ENCODE data around the gene TLE5. TPM values are rescaled to one million over a fixed set of nuclear protein-coding genes. Genes with fewer than 3 reads are reported as not detected.

Gene TLE5
- total and polyA plus RNA-seq, 9 of the 15 experiments (the other 6 are each of a cell fraction or from before 2014, with no cell fraction given), result 2.0 to 347 (median 235) TPM

- TF ChIP-seq SP1 (CRISPR knock-in tag; IDR thresholded peaks at IDR 0.05), result peak; percentile 88
- no peak for TF ChIP-seq XRCC3 (IDR thresholded peaks at IDR 0.05)
- TF ChIP-seq GATAD2A (IDR thresholded peaks at IDR 0.05), result peak; percentile 81
- TF ChIP-seq POLR2B (IDR thresholded peaks at IDR 0.05; ENCODE audit: low read depth, partially characterized antibody), result no peak
- TF ChIP-seq ZNF280A (IDR thresholded peaks at IDR 0.05; ENCODE audit: low read depth, partially characterized antibody), result no peak
- TF ChIP-seq SIN3A (IDR thresholded peaks at IDR 0.05; ENCODE audit: borderline replicate concordance in 2 of 2, control insufficient read depth in 1 of 2, low read depth in 2 of 2, low read length in 2 of 2), result no peak; a peak in 1 of 4 replicates
- TF ChIP-seq MCM7 (IDR thresholded peaks at IDR 0.05), result no peak
- no peak for TF ChIP-seq CEBPG (CRISPR knock-in tag; IDR thresholded peaks at IDR 0.05)
- TF ChIP-seq CEBPG (tag; conservative IDR thresholded peaks at IDR 0.05 in 1 of 2, IDR thresholded peaks at IDR 0.05 in 1 of 2), result peak; percentile 65 to 86; a peak in 3 of 4 replicates
- no peak for TF ChIP-seq ZNF316 (IDR thresholded peaks at IDR 0.05)
- TF ChIP-seq SETDB1 (IDR thresholded peaks at IDR 0.05; ENCODE audit: low read length), result no peak
- no peak for TF ChIP-seq MAFG (tag; conservative IDR thresholded peaks at IDR 0.05)
- TF ChIP-seq CHD7 (IDR thresholded peaks at IDR 0.05; ENCODE audit: low read depth, low read length), result no peak
- peak; percentile 59; the same call in 1 of the 2 replicates for TF ChIP-seq HBP1 (CRISPR knock-in tag; IDR thresholded peaks at IDR 0.05)
Measured at GRCh38 chr19:3047496-3048189, 14.7 kb downstream of the TLE5 start (continued).

Data from K562 (cell line).